Right lobe of liver (tissue), 6 donors: ENCODE data around the gene F12. TPM values are rescaled to one million over a fixed set of nuclear protein-coding genes. Genes with fewer than 3 reads are reported as not detected.
A peak's percentile ranks its signal among the peaks of the same experiment; 100 is the strongest.

Experiments
- ATAC-seq, 4 donors: fragments of 200-7000 bp; cut with Tn5 transposase; one replicate each; pipeline ENCODE4 v1.9.1; 2020; ENCODE audit warnings: mild to moderate bottlenecking in 4 of 4, moderate library complexity in 4 of 4
- DNase-seq, 3 donors: peaks; one replicate each; pipeline ENCODE4 v3.0.0-alpha.2; 2020
- H3K27ac ChIP-seq, 3 donors: fragments of 200-600 bp; one replicate each; pipeline ENCODE4 v1.8.0; 2022
- H3K27me3 ChIP-seq, 2 donors: fragments of 200-600 bp; one replicate each; pipeline ENCODE4 v1.8.0; 2022
- H3K36me3 ChIP-seq, 4 donors: fragments of 200-600 bp; sonication (generic) in 1 of 4; one replicate each; pipeline versions ENCODE4 v1.5.1 to v1.8.0; 2017 to 2022; ENCODE audit warnings: control low read depth in 1 of 4
- H3K4me1 ChIP-seq, 4 donors: fragments of 200-600 bp; sonication (generic) in 1 of 4; one replicate each; pipeline versions ENCODE4 v1.5.1 to v1.8.0; 2017 to 2022; ENCODE audit warnings: control low read depth in 1 of 4
- H3K4me3 ChIP-seq, 3 donors: fragments of 200-600 bp; one replicate each; pipeline ENCODE4 v1.8.0; 2022
- H3K9me3 ChIP-seq, 4 donors: fragments of 200-600 bp; sonication (generic) in 1 of 4; one replicate each; pipeline versions ENCODE4 v1.5.1 to v1.8.0; 2017 to 2022; ENCODE audit warnings: control low read depth in 1 of 4
- CTCF ChIP-seq, 4 donors: fragments of 200-600 bp in 3 of 4; fragments of 450-650 bp in 1 of 4; IDR thresholded peaks; one replicate each; pipeline versions ENCODE4 v1.5.1 to v1.8.0; 2016 to 2022; ENCODE audit warnings: antibody characterized with exemption in 4 of 4, mild to moderate bottlenecking in 2 of 4
- POLR2A ChIP-seq: fragments of 450-650 bp; IDR thresholded peaks from one replicate; pipeline ENCODE4 v1.6.1; 2017; ENCODE audit warnings: antibody characterized with exemption, mild to moderate bottlenecking
- WGBS: methylation state at CpG from one replicate; pipeline ENCODE4 v1.1.6; 2018; ENCODE audit warnings: low coverage, low lambda C conversion rate; ENCODE audit not compliant: insufficient coverage; ENCODE audit errors: missing lambda C conversion rate; 5-methylcytosine and 5-hydroxymethylcytosine counted together
- intact Hi-C, 2 donors: fragments of 100-400 bp; cut with DNase I; formaldehyde crosslinking; loops; one replicate each; pipeline versions ENCODE4 v1.11.2 to v1.14.1; 2022
- total RNA-seq, 6 experiments: library from RNA; depleted of rRNA in 2 of 6; stranded (reverse); fragments of >200 nt in 2 of 6; fragmentation: NEBNext Ultra II Directional in 3 of 6; extraction: Animal tissue kit (Norgen Biotek cat#: 25700) in 3 of 6; gene quantifications; one replicate each; pipeline versions ENCODE4 v1.1.0 to v1.2.4, GENCODE V29; 2016 to 2023
- donor health status: DM: no; HTN: yes; CAD: no.
- donor health status: DM: no; HTN: no; CAD: no.
- donor health status: DM: no; HTN: no; CAD: no.
- donor health status: DM: no; HTN: yes; CAD: no.
- donor health status: DM: no; HTN: yes; CAD: no.

F12 gene
- total RNA-seq, 6 experiments from 2014 or later = 236 to 518 (median 365) TPM

- H3K4me1 ChIP-seq = peaks cover 0 to 40% (median 4%) of the 10 kb centered on the region in 4 donors
- H3K9me3 ChIP-seq = no peaks in the 10 kb centered on the region
- TF ChIP-seq CTCF (IDR thresholded peaks at IDR 0.05) (no peak), POLR2A (no peak)
- DNase-seq (no peak), ATAC-seq (no peak)
- 20% methylated on average over 2 of the region's 16 CpGs for WGBS
- intact Hi-C loops = loop anchor here in 1 of 2 donors (5.0 kb wide), 1 partner anchor 33 kb away; no protein-coding TSS in a partner anchor
- peaks cover 0 to 15% (median 5%) of the 10 kb centered on the region in 4 donors for H3K36me3 ChIP-seq
- no peak overlapping the region for H3K27ac ChIP-seq
- H3K4me3 ChIP-seq = peak overlapping the region in 1 of 3 donors; percentile 35
- no peaks in the 10 kb centered on the region for H3K27me3 ChIP-seq
Observed at GRCh38 chr5:177404641-177405179, 4.7 kb downstream of the F12 start.

GRCh38 chr5:177403792-177404640 lies 5.3 kb downstream of the F12 start:
- peaks cover 0 to 40% (median 4%) of the 10 kb centered on the region in 4 donors for H3K4me1 ChIP-seq
- WGBS = 63% methylated on average over 14 of the region's 93 CpGs
- H3K27me3 ChIP-seq = no peaks in the 10 kb centered on the region
- no peak overlapping the region for H3K27ac ChIP-seq
- H3K9me3 ChIP-seq = no peaks in the 10 kb centered on the region
- DNase-seq = peak; percentile 80 to 91 (median 85)
- TF ChIP-seq CTCF (IDR thresholded peaks at IDR 0.05) = peak; percentile 39 to 75 (median 48)
- TF ChIP-seq POLR2A = no peak
- peak; percentile 65 to 86 (median 74) for ATAC-seq
- intact Hi-C loops = loop anchor here in 1 of 2 donors (5.0 kb wide), 1 partner anchor 33 kb away; no protein-coding TSS in a partner anchor
- H3K36me3 ChIP-seq = peaks cover 0 to 15% (median 5%) of the 10 kb centered on the region in 4 donors
- peak overlapping the region; percentile 34 to 42 (median 35) for H3K4me3 ChIP-seq

GRCh38 chr5:177403102-177403791 lies 6.1 kb downstream of the F12 start:
- Histone ChIP-seq H3K27ac (no peak overlapping the region), H3K4me1 (peaks cover 0 to 36% (median 4%) of the 10 kb centered on the region in 4 donors), H3K4me3 (peak overlapping the region in 2 of 3 donors; percentile 34 to 42), H3K36me3 (peaks cover 0 to 15% (median 5%) of the 10 kb centered on the region in 4 donors), H3K9me3 (no peaks in the 10 kb centered on the region), H3K27me3 (no peaks in the 10 kb centered on the region)
- no peak for ATAC-seq
- TF ChIP-seq CTCF (IDR thresholded peaks at IDR 0.05) (no peak), POLR2A (no peak)
- WGBS = 24% methylated on average over 16 of the region's 61 CpGs
- intact Hi-C loops = loop anchor here in 1 of 2 donors (5.0 kb wide), 1 partner anchor 34 kb away; no protein-coding TSS in a partner anchor
- DNase-seq = no peak

GRCh38 chr5:177402271-177403043 lies 6.9 kb downstream of the F12 start:
- no peak for TF ChIP-seq POLR2A
- intact Hi-C loops = loop anchor here in 1 of 2 donors (5.0 kb wide), 1 partner anchor 35 kb away; no protein-coding TSS in a partner anchor
- peaks cover 0 to 31% (median under 1%) of the 10 kb centered on the region in 4 donors for H3K4me1 ChIP-seq
- no peak for ATAC-seq
- no peak overlapping the region for H3K27ac ChIP-seq
- DNase-seq = no peak
- no peaks in the 10 kb centered on the region for H3K9me3 ChIP-seq
- H3K4me3 ChIP-seq = no peak overlapping the region
- H3K36me3 ChIP-seq = peaks cover 0 to 15% (median 5%) of the 10 kb centered on the region in 4 donors
- H3K27me3 ChIP-seq = no peaks in the 10 kb centered on the region
- no CpG with 5 or more reads among the region's 49 CpGs for WGBS
